Activated T-helper 1 cell treated with anti-CD3 and anti-CD28 coated beads, Interleukin-12 subunit alpha, Interleukin-12 subunit beta, Interleukin-2, Interleukin-4 antibody, amounts not matched to agents 30 ng/mL and 10 ng/mL and 1 ng/mL, durations not matched to agents 14 hours and 24 hours and 36 hours (primary cell): ENCODE measurements around the gene CALML3. TPM values are rescaled to one million over a fixed set of nuclear protein-coding genes. Genes with fewer than 3 reads are reported as not detected.

Experiments
- DNase-seq: peaks from one replicate; pipeline ENCODE4 v3.0.0; 2021; ENCODE audit warnings: low spot score
- H3K27ac Mint-ChIP-seq: one replicate; pipeline ENCODE4 v1.8.0; 2021; ENCODE audit warnings: mild to moderate bottlenecking, mixed read lengths
- H3K27me3 Mint-ChIP-seq: one replicate; pipeline ENCODE4 v1.8.0; 2022; ENCODE audit warnings: mild to moderate bottlenecking, moderate library complexity, mixed read lengths; ENCODE audit not compliant: insufficient read depth
- H3K36me3 Mint-ChIP-seq: one replicate; pipeline ENCODE4 v1.8.0; 2021; ENCODE audit warnings: low read depth, mixed read lengths
- H3K4me1 Mint-ChIP-seq: one replicate; pipeline ENCODE4 v1.8.0; 2021; ENCODE audit warnings: low read depth, mixed read lengths
- H3K4me3 Mint-ChIP-seq: one replicate; pipeline ENCODE4 v1.8.0; 2021; ENCODE audit warnings: mild to moderate bottlenecking, moderate library complexity, mixed read lengths
- H3K9me3 Mint-ChIP-seq: one replicate; pipeline ENCODE4 v1.8.0; 2021; ENCODE audit warnings: mixed read lengths
- intact Hi-C: fragments of 100-400 bp; cut with micrococcal nuclease; formaldehyde crosslinking; loops from one replicate; pipeline ENCODE4 v1.15.1; 2024
- total RNA-seq: library from RNA; stranded (reverse); gene quantifications from 2 replicates; pipeline ENCODE4 v1.2.3, GENCODE V29; 2022

The CALML3 gene
- total RNA-seq, 1 donor from 2014 or later: not detected

DNA sequence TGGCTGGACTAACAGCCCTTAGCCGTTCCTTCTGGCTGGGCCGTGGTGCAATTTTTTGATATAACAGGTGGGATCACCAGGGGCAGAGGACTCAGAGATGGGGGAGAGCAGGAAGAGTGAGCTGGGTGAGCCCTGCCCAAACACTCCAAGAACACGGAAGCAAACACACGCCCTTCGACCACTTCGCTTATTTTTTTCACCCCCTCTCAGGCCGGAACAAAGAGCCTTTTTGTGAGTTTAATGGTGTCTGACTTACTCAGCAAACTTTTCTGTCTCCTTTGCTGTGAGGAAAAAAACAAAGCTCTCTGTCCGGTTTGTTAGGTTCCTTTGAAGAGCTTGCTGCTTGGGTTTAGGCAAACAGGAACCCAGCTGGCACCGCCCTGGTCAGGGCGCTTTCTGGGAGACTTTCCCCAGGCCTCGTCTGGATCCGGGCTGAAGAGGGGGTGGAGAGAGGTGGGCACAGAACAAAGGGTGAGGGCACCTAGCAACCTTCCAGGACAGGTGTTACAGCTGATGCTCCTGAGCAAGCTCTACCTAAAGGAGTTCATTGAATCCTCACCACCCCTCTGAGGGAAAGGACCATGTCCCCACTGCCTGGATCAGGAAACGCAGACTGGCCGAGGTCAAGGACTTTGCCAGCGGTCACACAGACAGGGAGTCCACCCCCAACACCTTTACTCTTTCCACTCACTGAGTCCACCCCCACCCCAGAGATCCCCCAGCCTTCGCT is 23.3 kb downstream of the CALML3 start:
- no peak overlapping the region for H3K27ac Mint-ChIP-seq
- intact Hi-C loops: loop anchor here (2.0 kb wide), 2 partner anchors 17 to 101 kb away; no protein-coding TSS in a partner anchor
- DNase-seq: no peak
- peaks cover 25% of the 10 kb centered on the region for H3K4me1 Mint-ChIP-seq
- H3K4me3 Mint-ChIP-seq: no peak overlapping the region
- peaks cover 4% of the 10 kb centered on the region for H3K9me3 Mint-ChIP-seq
- no peaks in the 10 kb centered on the region for H3K36me3 Mint-ChIP-seq
- peaks cover 5% of the 10 kb centered on the region for H3K27me3 Mint-ChIP-seq

- no peaks in the 10 kb centered on the region for H3K36me3 Mint-ChIP-seq
- H3K9me3 Mint-ChIP-seq: no peaks in the 10 kb centered on the region
- peak overlapping the region; percentile 15 for H3K4me3 Mint-ChIP-seq
These were observed 24.9 kb downstream of the CALML3 start for GRCh38 chr10:5549462-5550249.

DNA sequence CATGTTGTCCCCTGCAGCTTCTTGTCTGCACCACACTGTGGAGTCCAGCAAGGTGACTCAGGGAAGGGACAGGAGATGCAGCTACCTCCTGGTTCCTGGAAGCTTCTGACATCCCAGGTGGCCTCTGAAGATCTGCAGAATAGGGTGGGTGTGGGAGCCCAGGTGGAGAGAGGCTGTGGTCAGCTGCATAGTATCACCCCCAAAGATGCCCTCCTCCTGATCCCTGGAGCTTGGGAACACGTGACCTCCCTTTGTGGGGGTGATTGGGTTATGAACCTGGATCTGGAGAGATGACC is 25.4 kb downstream of the CALML3 start:
- intact Hi-C loops: loop anchor here (5.0 kb wide), 1 partner anchor 77 kb away; no protein-coding TSS in a partner anchor
- no peak overlapping the region for H3K27ac Mint-ChIP-seq

More at GRCh38 chr10:5549462-5550249, 24.9 kb downstream of the CALML3 start:
- DNase-seq: no peak
- intact Hi-C loops: loop anchor here (2.0 to 5.0 kb wide), 3 partner anchors 15 to 103 kb away; no protein-coding TSS in a partner anchor
- Mint-ChIP-seq H3K27ac (no peak overlapping the region), H3K27me3 (peaks cover 3% of the 10 kb centered on the region), H3K4me1 (peaks cover 28% of the 10 kb centered on the region)

DNA sequence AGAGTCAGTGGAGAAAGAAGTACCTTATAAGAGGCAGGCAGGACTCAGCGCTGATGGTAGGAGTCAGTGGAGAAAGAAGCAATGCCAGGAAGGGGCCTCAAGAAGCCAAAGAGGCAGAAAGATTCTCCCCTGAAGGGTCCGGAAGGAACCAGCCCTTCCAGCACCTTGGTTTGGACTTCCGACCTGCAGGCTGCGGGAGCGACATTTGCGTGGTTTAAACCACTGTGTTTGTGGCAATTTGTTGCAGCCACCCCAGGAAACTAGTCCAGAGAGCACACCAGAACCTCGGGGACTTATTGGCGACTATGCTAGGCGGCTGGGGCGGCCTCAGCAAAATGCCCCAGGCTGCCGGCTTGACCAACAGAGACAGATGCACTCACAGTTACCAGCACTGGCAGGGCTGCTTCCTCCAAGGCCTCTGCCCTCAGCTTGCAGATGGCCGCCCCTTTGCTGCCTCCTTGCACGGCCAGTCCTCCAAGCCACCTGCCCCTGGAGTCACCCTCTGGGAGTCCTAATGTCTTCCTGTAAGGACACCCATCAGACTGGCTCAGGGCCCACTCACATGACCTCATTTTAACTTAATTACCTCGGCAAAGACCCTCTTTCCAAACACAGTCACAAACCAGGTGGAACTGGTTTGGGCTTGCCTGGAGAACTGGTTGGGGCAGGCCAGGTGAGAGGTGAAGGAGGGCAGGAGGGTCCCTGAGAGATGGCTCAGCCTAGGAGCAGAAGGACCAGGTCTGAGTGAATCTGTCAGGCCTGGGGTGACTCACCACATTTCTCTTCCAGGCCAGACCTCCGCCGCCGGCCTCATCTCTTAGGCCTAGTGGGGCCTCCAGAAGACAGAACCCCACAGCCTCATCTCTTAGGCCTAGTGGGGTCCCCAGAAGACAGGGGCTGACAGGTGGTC is 26.1 kb downstream of the CALML3 start:
- intact Hi-C loops: loop anchor here (5.0 kb wide), 1 partner anchor 76 kb away; no protein-coding TSS in a partner anchor

More for the DNA sequence above, 25.4 kb downstream of the CALML3 start:
- no peak for DNase-seq
- H3K27me3 Mint-ChIP-seq: peaks cover under 1% of the 10 kb centered on the region
- no peaks in the 10 kb centered on the region for H3K9me3 Mint-ChIP-seq
- H3K4me1 Mint-ChIP-seq: peaks cover 28% of the 10 kb centered on the region
- H3K4me3 Mint-ChIP-seq: peak overlapping the region; percentile 15
- H3K36me3 Mint-ChIP-seq: no peaks in the 10 kb centered on the region

DNA sequence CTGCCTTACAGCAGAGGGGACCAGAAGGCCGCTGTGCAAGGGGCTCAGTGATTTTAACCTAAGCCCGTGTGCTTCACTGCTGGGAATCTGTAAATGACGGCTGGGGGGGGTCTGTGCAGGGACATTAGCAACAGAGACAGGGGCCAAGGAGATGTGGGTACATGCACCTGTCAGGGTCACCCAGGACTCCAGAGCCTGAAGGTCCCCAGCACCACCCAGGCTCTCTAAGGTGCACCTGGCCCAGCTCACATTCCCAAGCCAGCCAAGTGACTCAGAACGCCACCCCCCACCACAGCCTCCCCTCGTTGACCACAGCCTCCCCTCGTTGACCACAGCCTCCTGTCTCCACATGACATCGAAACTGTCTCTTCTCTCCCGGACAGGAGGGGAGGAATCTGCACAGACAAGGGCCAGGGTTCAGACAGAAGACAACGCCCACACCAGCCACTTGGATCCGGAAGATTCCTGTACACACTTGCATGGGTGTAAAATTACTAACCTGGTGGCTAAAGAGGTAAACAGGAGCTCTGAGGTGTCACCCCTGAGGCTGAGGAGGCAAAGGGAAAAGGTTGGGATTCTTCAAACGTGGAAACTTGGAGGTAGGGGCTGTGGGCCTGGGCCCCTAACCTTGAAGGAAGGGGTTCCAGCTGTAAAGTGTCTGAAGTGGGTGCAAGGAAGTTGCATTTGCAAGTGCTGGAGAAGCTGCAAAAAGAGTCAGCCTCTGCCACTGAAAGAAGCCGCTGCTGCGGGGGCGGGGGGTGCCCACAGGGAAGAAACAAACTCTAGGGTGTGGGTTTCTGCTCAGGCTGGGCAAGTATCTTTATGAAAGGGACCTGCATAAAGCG is 27.0 kb downstream of the CALML3 start:
- Mint-ChIP-seq H3K9me3 (no peaks in the 10 kb centered on the region), H3K27ac (peak overlapping the region; percentile 73), H3K4me1 (peaks cover 28% of the 10 kb centered on the region), H3K4me3 (peak overlapping the region; percentile 20), H3K36me3 (no peaks in the 10 kb centered on the region), H3K27me3 (peaks cover 6% of the 10 kb centered on the region)
- intact Hi-C loops: loop anchor here (1.0 to 5.0 kb wide), 4 partner anchors 76 to 254 kb away; no protein-coding TSS in a partner anchor
- peak; percentile 29 for DNase-seq

More for the DNA sequence above, 26.1 kb downstream of the CALML3 start:
- peaks cover 28% of the 10 kb centered on the region for H3K4me1 Mint-ChIP-seq
- no peaks in the 10 kb centered on the region for H3K9me3 Mint-ChIP-seq
- no peak overlapping the region for H3K27ac Mint-ChIP-seq
- DNase-seq: no peak
- no peaks in the 10 kb centered on the region for H3K36me3 Mint-ChIP-seq
- no peak overlapping the region for H3K4me3 Mint-ChIP-seq
- peaks cover 2% of the 10 kb centered on the region for H3K27me3 Mint-ChIP-seq

- Mint-ChIP-seq H3K4me3 (peak overlapping the region; percentile 19), H3K27me3 (peaks cover 6% of the 10 kb centered on the region), H3K4me1 (peaks cover 28% of the 10 kb centered on the region), H3K9me3 (no peaks in the 10 kb centered on the region), H3K27ac (peak overlapping the region; percentile 73), H3K36me3 (no peaks in the 10 kb centered on the region)
- intact Hi-C loops: loop anchor here (1.0 to 5.0 kb wide), 4 partner anchors 75 to 255 kb away; no protein-coding TSS in a partner anchor
- no peak for DNase-seq
These were observed 27.9 kb downstream of the CALML3 start for GRCh38 chr10:5552376-5553321.

GRCh38 chr10:5553400-5554170 is 28.8 kb downstream of the CALML3 start:
- no peak overlapping the region for H3K27ac Mint-ChIP-seq
- H3K27me3 Mint-ChIP-seq: peaks cover 6% of the 10 kb centered on the region
- intact Hi-C loops: loop anchor here (5.0 kb wide), 1 partner anchor 74 kb away; no protein-coding TSS in a partner anchor
- H3K4me1 Mint-ChIP-seq: peaks cover 28% of the 10 kb centered on the region
- no peak overlapping the region for H3K4me3 Mint-ChIP-seq
- no peaks in the 10 kb centered on the region for H3K9me3 Mint-ChIP-seq
- H3K36me3 Mint-ChIP-seq: no peaks in the 10 kb centered on the region
- DNase-seq: no peak

DNA sequence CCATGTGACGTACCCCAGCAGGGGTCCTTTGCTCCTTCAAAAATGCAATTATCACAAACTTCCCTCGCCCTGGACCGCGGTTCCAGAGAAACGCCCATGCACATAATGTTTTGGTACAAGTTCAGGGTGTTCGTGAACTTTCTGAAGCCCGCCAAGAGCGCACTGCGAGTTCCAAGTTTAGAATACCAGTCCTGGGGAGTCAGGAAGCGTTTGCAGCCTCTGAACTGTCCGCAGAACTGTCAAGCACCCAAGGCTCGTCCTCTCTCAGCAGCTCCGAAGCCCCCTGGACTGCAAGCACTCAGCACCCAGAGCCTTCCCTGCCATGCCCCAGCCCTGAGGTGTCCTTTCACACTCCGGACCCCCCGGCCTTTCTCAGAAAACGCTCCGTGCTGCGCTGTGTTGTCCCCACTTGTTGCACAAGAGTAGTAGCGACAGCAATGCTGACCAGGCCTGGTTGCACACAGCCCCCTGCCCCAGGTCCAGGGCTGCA is 30.3 kb downstream of the CALML3 start:
- H3K4me1 Mint-ChIP-seq: peaks cover 27% of the 10 kb centered on the region
- intact Hi-C loops: no loop called here
- H3K4me3 Mint-ChIP-seq: no peak overlapping the region
- DNase-seq: no peak
- no peaks in the 10 kb centered on the region for H3K36me3 Mint-ChIP-seq
- H3K27me3 Mint-ChIP-seq: peaks cover 9% of the 10 kb centered on the region
- H3K9me3 Mint-ChIP-seq: no peaks in the 10 kb centered on the region
- no peak overlapping the region for H3K27ac Mint-ChIP-seq

GRCh38 chr10:5555881-5556280 is 31.1 kb downstream of the CALML3 start:
- Mint-ChIP-seq H3K4me3 (no peak overlapping the region), H3K4me1 (peaks cover 22% of the 10 kb centered on the region), H3K27me3 (peaks cover 9% of the 10 kb centered on the region), H3K27ac (no peak overlapping the region), H3K9me3 (no peaks in the 10 kb centered on the region), H3K36me3 (no peaks in the 10 kb centered on the region)
- intact Hi-C loops: no loop called here
- DNase-seq: no peak

- no peak for DNase-seq
- Mint-ChIP-seq H3K4me1 (peaks cover 19% of the 10 kb centered on the region), H3K27ac (no peak overlapping the region), H3K36me3 (no peaks in the 10 kb centered on the region), H3K9me3 (no peaks in the 10 kb centered on the region), H3K27me3 (peaks cover 9% of the 10 kb centered on the region), H3K4me3 (no peak overlapping the region)
- intact Hi-C loops: no loop called here
These were observed 31.8 kb downstream of the CALML3 start for GRCh38 chr10:5556576-5556975.
